HuH-7.5 (cell line): ENCODE data around the gene PAH.

Source experiments
- DNase-seq: peaks from one replicate; pipeline ENCODE4 v3.0.0; 2011; ENCODE audit warnings: low spot score

The PAH gene

DNA sequence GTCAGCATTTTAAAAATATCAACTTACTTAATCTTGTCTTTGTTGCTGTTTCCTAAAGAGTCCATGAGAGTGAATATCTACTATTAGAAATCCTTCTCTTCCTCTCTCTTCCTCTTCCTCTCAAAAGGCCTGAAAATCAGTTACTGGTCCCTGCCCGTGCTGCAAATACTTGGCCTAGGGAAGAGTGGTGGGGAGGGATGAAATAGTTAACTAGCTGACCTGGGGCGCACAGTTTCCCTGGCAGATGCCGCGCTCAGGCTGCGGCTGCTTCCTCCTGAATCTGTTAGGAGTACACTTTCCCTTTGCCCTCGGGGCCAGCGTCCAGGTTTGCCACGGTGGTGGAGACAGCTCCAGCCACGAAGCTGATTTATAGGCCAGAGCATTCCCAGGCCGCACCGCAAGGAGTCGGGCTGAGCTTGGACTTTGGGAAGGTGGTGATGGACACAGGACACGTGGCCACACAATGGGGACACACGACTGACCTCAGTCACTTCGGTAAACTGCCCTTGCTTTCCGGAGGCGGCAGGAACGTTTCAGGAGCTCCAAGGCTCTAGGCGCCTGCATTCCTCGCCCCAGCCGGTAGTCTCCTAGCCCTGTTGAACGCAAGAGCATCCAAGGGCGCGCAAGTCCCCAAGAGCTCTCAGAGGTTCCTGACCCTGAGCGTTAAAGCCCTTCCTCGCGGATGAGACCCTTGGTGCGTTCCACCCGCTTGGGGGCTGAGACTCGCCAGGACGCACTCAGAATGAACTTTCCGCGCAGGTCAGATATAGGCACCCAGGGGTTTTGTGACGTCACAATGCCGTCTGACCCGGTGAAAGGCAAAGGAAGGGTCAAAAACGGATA is 33.3 kb upstream of the PAH start:
- DNase-seq: peak; percentile 81

GRCh38 chr12:102948941-102949352 is 31.9 kb upstream of the PAH start:
- DNase-seq: no peak

DNA sequence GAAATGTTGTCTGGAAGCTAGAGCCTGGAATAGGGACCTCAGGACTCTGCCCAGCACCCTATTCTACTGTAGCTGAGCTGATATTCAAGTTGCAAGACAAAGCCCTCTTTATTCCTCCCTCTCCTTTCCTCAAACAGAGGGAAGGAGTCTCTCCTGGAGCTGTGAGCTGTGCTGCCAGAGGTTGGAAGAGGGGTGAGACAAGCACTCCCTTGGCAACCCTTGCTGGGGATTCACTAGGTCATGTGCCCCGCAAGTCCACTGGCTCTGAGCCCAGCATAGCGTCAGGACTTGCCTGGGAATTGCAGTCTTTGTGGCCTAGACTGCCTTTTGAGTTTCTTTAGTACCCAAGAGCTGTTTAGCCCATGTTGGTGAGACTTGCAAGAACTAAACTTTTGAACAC is 29.0 kb upstream of the PAH start:
- no peak for DNase-seq

DNA sequence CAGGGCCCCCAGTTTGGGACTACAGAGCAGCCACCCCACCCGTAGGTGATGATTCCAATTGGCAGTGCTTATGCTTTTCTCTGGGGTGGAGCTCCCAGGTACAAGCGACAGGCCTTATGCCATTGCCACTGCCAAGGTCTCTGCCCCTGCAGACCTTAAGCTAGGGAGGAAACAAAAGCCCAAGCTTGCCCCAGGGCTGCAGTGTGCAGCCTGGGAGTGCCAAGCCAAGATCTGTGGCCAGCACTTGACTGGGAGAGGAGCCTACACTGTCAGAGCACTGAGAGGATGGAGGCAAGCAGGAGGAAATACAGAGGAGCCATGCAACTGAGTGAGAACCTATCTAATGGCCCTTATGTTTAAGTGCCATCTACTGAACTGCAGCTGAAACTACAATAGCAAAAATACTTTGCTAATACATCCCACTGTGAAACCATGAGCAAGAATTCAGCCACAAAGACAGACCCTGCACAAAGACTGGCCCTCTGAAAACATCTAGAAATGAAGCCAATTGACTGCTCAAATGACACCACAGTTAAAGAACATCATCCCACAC is 22.7 kb upstream of the PAH start:
- no peak for DNase-seq

- DNase-seq: no peak
Measured at GRCh38 chr12:102939059-102939458, 22.0 kb upstream of the PAH start.

DNA sequence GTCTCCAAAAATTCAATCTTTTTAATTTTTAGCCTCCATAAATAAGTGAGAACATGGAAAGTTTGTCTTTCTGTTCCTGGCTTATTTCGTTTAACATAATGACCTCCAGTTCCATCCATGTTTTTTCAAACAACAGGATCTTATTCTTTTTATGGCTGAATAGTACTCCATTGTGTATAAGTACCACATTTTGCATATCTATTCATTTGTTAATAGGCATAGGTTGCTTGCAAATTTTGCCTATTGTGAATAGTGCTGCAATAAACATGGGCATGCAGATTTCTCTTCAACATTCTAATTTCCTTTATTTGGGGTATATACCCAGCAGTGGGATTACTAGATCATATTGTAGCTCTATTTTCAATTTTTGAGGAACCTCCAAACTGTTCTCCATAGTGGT is 16.1 kb upstream of the PAH start:
- no peak for DNase-seq

DNA sequence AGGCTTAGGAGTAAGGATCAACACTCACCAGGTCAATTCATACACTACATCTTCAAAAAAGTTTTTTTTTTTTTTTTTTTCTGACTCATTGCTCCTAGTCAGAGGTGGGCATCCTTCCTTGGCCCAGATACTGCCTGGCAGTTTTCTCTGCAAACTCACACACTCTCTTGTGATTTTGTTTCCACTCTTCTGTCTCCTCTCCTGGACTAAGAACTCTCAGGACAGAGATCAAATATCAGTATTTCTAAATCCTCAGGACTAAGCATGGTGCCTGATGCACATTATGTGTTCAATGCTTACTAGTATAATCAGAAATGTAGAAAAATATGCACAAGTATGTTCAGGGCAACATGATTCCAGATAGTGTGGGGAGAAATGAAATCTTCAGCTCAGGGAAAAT is 10.2 kb upstream of the PAH start:
- DNase-seq: no peak

DNA sequence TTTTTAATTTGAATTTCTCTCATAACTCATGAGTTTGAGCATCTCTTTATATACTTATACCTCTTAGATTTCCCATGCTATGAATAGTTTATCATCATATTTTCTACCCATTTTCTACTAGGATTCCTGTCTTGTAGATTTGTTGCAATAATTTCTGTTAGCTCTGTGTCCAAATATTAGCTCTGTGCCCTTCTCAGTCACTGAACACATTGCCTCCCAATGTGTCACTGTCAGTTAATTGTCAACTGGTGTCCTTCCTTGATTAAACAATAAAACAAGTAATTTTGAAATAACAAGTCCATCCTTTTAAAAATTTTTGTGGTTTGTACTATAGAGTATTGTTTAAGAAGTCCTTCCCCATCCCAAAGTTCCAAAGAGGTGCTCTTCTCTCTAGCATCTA is 4.2 kb upstream of the PAH start:
- DNase-seq: no peak

GRCh38 chr12:102920271-102920670 is 3.2 kb upstream of the PAH start:
- peak; percentile 50 for DNase-seq

DNA sequence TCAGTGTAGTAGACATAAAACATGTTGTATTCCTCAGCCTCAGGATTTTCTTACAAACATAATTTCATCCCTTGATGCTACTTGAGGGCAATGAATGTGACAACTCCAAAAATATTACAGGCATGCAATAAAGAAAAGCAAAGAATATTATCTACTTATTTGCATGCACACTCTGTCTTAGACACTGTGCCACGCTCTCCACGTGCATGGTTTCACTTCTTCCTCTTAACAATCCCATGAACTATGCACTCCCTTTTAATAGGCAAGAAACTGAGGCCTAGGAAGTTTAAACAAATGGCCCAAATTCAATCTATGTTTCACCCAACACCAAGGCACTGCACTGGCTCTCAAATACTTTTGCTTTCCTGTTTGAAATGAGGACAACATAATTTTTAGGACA is 1.8 kb upstream of the PAH start:
- DNase-seq: no peak

GRCh38 chr12:102916252-102917025 is 605 bp downstream of the PAH start:
- no peak for DNase-seq

DNA sequence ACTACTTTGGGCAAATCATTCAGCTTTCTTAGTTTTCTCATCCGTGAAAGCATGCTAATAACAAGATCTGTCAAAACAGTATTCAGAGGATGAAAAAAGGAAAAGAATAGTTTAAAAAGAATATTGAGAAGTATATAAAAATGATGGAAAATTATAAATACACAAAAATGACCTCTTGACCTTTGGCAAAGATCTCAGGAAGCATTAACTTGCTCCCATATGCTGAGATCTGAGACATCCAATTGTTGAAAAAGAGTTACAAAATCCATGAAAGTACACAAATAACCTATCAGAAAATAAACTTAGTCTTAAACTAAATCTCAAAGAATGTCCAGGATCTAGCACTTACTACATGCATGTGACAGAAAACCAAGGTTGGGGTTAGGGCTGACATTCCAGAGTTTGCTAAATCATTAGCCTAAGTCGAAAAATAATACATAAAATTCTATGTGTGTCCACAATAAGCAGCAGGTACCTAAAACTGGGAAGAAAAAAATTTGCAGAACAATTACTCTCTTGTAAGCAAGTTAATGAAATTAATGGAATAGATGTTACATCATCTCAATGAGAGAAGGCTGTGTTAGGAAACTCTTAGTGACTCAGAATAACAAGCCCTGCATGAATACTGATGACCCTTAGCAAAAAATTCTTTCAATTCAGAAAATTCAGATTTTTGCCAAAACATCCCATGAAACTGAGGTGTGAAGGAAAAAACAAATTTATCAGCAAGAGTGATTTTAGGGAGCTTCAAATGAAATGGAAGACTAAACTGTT is 3.4 kb downstream of the PAH start:
- no peak for DNase-seq

- DNase-seq: no peak
Measured at GRCh38 chr12:102912258-102912657, 4.8 kb downstream of the PAH start.

- no peak for DNase-seq
Measured at GRCh38 chr12:102911320-102911719, 5.7 kb downstream of the PAH start.

DNA sequence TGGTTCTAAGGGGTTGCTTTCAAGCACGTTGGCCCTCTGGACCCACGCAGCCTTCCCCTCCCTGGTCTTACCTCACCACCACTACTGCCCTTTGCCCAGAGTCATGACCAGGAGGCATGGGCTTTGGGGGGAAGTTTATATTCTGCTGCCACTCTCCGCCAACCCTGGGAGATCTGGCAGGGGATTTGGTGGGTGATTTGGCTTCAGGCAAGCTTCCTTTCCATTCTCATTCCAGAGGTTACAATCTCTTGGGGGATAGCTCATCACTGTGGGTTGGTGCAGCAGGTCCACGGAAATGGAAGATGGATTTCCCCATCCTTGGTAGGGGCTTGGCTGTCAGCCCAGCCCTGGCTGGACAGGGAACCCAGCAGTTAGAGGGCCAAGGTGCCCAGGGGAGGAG is 6.3 kb downstream of the PAH start:
- no peak for DNase-seq

DNA sequence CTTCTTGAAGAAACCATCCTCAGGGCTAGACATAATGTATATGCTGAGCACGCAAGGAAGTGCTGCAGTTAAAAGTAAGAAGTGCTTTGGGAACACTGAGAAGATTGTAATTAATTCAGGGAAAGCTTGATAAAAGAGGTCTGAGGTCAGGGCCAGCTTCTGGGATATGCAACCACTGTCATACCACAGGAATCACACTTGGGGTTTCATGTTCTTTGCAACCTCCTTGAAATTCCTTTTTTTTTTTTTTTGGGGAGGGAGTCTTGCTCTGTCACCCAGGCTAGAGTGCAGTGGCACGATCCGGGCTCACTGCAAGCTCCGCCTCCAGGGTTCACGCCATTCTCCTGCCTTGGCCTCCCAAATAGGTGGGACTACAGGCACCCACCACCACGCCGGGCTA is 6.9 kb downstream of the PAH start:
- DNase-seq: no peak

DNA sequence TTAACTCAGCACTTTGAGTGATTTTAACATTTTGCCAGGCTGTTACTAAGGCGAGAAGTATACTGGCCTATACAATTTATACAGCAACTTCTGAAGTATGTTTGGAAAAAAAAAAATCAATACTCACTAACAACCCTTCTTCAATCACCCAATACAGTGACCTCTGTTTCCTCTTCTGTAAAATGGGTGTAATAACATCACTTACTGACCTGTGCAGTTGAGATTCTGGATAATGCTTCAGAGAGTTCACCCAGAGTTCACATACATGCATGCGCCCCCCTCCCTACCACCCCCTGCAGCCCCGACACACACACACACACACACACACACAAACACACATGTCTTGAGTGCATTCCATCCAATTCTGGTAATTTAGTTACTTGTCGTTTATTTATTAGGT is 9.1 kb downstream of the PAH start:
- DNase-seq: no peak

DNA sequence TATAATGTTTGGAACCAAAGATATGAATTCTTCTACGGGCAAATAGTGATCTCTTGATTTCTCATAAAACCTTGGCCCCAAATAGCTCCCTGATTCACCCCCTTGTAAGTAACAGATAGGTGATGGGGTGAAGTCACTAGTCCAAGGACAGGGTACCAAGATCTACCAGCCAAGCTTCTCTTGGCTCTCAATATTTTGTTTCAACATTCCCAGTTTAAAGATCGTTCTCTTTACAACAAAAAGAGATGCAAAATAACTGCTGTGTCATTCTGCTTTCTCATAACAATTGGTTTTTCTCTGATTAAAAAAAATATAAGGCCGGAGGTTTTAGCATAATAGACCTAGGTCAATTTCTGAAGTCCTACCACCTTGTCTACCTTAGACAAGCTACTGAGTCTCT is 11.8 kb downstream of the PAH start:
- no peak for DNase-seq

DNA sequence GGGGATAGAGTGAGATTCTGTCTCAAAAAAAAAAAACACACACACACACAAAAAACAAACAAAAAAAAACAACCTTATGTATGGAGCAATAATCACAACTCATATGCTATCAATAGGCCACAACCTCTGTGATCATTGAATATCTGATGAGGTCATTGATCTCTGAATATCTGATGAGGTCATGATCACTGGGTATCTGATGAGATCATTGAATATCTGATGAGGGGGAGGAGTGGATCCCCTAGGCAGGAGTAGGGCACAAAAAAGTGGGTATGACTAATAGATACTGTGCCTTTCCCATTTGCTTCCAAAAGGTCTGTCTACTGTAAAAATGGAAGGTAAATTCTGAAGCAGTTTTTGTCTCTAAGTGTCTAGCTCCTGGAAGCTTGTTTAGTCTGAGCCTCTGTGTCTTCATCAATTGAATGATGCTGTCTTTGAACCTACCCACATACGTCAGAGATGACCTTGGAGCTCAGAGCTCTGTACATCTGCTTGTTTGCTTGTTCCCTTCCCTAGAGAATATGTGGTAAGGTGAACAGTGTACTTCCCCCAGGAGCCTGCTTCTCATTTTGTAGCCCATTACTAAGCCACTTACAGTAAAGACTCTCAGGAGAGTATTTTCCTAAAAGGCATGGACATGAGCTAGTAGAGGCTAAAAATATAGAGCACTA is 13.6 kb downstream of the PAH start:
- no peak for DNase-seq

GRCh38 chr12:102902093-102902492 is 15.0 kb downstream of the PAH start:
- DNase-seq: no peak

GRCh38 chr12:102900389-102900788 is 16.7 kb downstream of the PAH start:
- DNase-seq: no peak

DNA sequence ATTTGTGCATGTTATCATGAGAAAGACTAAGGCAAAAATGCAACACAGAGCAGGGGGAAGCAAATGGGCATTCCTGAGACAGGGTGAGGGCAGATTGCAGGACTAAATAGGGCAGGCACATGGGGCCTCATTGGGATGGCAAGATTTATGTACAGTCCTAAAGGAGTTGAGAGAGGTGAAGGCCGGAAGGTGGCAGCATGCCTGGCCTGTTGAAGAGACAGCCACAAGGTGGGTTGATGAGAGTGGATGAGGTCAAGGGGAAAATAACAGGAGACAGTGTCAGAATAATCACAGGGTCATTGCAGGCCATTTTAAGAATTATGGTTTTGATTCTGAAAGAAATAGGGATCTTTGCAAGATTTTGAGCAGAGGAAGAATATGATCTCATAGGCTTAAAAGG is 21.0 kb downstream of the PAH start:
- DNase-seq: no peak
